IMR-90 (cell line): Measurements from ENCODE around the gene TAGLN2. TPM values are rescaled to one million over a fixed set of nuclear protein-coding genes. Genes with fewer than 3 reads are reported as not detected.

Experiments
- ATAC-seq: fragments of 200-7000 bp; cut with Tn5 transposase; 2 replicates; pipeline ENCODE4 v1.9.1; 2020; ENCODE audit warnings: low read depth, mild to moderate bottlenecking, moderate library complexity
- BruUV-seq: library from RNA; stranded (reverse); fragments of 400-500 nt; replicated peaks from 2 replicates; lab custom pipeline; 2021; lab: Mats Ljungman, UMichigan
- CTCF ChIA-PET: fragments of 300-600 bp; formaldehyde crosslinking; extraction: SDS; loops from one replicate; lab custom pipeline; 2021; ENCODE audit warnings: antibody characterized with exemption; lab: Yijun Ruan, JAX
- POLR2A ChIA-PET: fragments of 300-600 bp; sonication (Branson Sonifier 250); formaldehyde crosslinking; loops from one replicate; lab custom pipeline; 2022; ENCODE audit warnings: antibody characterized with exemption; ENCODE audit not compliant: unreplicated experiment; lab: Charles Lee
- DNase-seq: peaks from one replicate; pipeline ENCODE4 v3.0.0; 2013
- H2AFZ ChIP-seq: replicated peaks from 2 replicates; pipeline ENCODE3; 2013; ENCODE audit warnings: low read length, mild to moderate bottlenecking; ENCODE audit not compliant: poor library complexity
- H2AK5ac ChIP-seq: 2 replicates; pipeline ENCODE4 v1.6.1; 2013; ENCODE audit warnings: low read depth, low read length, inconsistent platforms
- H2AK9ac ChIP-seq: replicated peaks from 2 replicates; pipeline ENCODE3; 2013; ENCODE audit warnings: mild to moderate bottlenecking, low read depth, low read length, moderate library complexity; ENCODE audit not compliant: poor library complexity
- H2BK120ac ChIP-seq: 2 replicates; pipeline ENCODE4 v1.6.1; 2013; ENCODE audit warnings: low read depth, low read length, inconsistent platforms
- H2BK15ac ChIP-seq: 3 replicates; pipeline ENCODE4 v1.6.1; 2013; ENCODE audit warnings: low read depth, low read length, inconsistent platforms
- H2BK20ac ChIP-seq: 2 replicates; pipeline ENCODE4 v1.6.1; 2013; ENCODE audit warnings: low read depth, mild to moderate bottlenecking, inconsistent platforms, low read length, moderate library complexity
- H2BK5ac ChIP-seq: 2 replicates; pipeline ENCODE4 v1.6.1; 2013; ENCODE audit warnings: mild to moderate bottlenecking, low read depth, low read length, inconsistent platforms; ENCODE audit not compliant: poor library complexity, severe bottlenecking
- H3K14ac ChIP-seq: replicated peaks from 2 replicates; pipeline ENCODE4 v1.6.1; 2013; ENCODE audit warnings: low read depth, low read length, inconsistent platforms
- H3K18ac ChIP-seq: 2 replicates; pipeline ENCODE4 v1.6.1; 2013; ENCODE audit warnings: low read depth, low read length, control low read depth
- H3K23ac ChIP-seq: 2 replicates; pipeline ENCODE4 v1.6.1; 2013; ENCODE audit warnings: low read depth, low read length, inconsistent platforms
- H3K27ac ChIP-seq: 2 replicates; pipeline ENCODE4 v1.5.1; 2013; ENCODE audit warnings: mild to moderate bottlenecking, control low read depth, low read length; ENCODE audit not compliant: insufficient read depth
- H3K27me3 ChIP-seq: 2 replicates; pipeline ENCODE4 v1.6.1; 2013; ENCODE audit warnings: low read length; ENCODE audit not compliant: control insufficient read depth, insufficient read depth
- H3K36me3 ChIP-seq: 2 replicates; pipeline ENCODE4 v1.6.1; 2013; ENCODE audit warnings: low read length, mixed read lengths; ENCODE audit not compliant: control insufficient read depth, insufficient read depth
- H3K4ac ChIP-seq: 2 replicates; pipeline ENCODE4 v1.6.1; 2013; ENCODE audit warnings: low read depth, low read length, inconsistent platforms
- H3K4me1 ChIP-seq: 2 replicates; pipeline ENCODE4 v1.6.1; 2013; ENCODE audit warnings: low read length, mixed read lengths; ENCODE audit not compliant: control insufficient read depth, insufficient read depth
- H3K4me2 ChIP-seq: 2 replicates; pipeline ENCODE4 v1.6.1; 2013; ENCODE audit warnings: low read depth, mild to moderate bottlenecking, control low read depth, low read length, moderate library complexity
- H3K4me3 ChIP-seq: 2 replicates; pipeline ENCODE4 v1.5.1; 2013; ENCODE audit warnings: low read depth, mild to moderate bottlenecking, control low read depth, low read length, moderate library complexity; ENCODE audit not compliant: insufficient read depth
- H3K56ac ChIP-seq: 2 replicates; pipeline ENCODE4 v1.6.1; 2013; ENCODE audit warnings: low read length, inconsistent platforms; ENCODE audit not compliant: insufficient read depth; ENCODE audit errors: extremely low read depth
- H3K79me1 ChIP-seq, 2 experiments: 2 replicates each; pipeline ENCODE4 v1.6.1; 2013; ENCODE audit warnings: low read length in 2 of 2, inconsistent platforms in 1 of 2, low read depth in 1 of 2
- H3K9ac ChIP-seq: 2 replicates; pipeline ENCODE4 v1.6.1; 2013; ENCODE audit warnings: low read depth, low read length, control low read depth
- H3K9me1 ChIP-seq: 2 replicates; pipeline ENCODE4 v1.6.1; 2013; ENCODE audit warnings: low read length, inconsistent platforms; ENCODE audit not compliant: insufficient read depth
- H3K9me3 ChIP-seq: 2 replicates; pipeline ENCODE4 v1.6.1; 2013; ENCODE audit warnings: low read length; ENCODE audit not compliant: control insufficient read depth, insufficient read depth
- H4K20me1 ChIP-seq: 2 replicates; pipeline ENCODE4 v1.6.1; 2013; ENCODE audit warnings: low read length, inconsistent platforms; ENCODE audit not compliant: insufficient read depth
- H4K5ac ChIP-seq: 2 replicates; pipeline ENCODE4 v1.6.1; 2013; ENCODE audit warnings: mild to moderate bottlenecking, low read depth, low read length, control low read depth
- H4K8ac ChIP-seq, 2 experiments: 2 replicates each; pipeline ENCODE4 v1.6.1; 2013; ENCODE audit warnings: low read depth in 2 of 2, low read length in 2 of 2, control low read depth in 1 of 2, inconsistent platforms in 1 of 2
- H4K91ac ChIP-seq: 2 replicates; pipeline ENCODE4 v1.6.1; 2013; ENCODE audit warnings: low read depth, low read length, inconsistent platforms; ENCODE audit not compliant: insufficient read depth
- CEBPB ChIP-seq: IDR thresholded peaks from 2 replicates; pipeline ENCODE4 v1.6.1; 2012; ENCODE audit warnings: low read depth, low read length, improper control_type of control experiment
- CHD1 ChIP-seq: IDR thresholded peaks from 2 replicates; pipeline ENCODE4 v1.6.1; 2012; ENCODE audit warnings: low read depth, low read length, improper control_type of control experiment
- MAZ ChIP-seq: IDR thresholded peaks from 2 replicates; pipeline ENCODE4 v1.6.1; 2012; ENCODE audit warnings: low read depth, mild to moderate bottlenecking, low read length, improper control_type of control experiment, moderate library complexity, borderline replicate concordance
- MXI1 ChIP-seq: IDR thresholded peaks from 2 replicates; pipeline ENCODE4 v1.6.1; 2012; ENCODE audit warnings: low read depth, mild to moderate bottlenecking, low read length, moderate library complexity, borderline replicate concordance
- NFE2L2 ChIP-seq: fragments of 150-350 bp; IDR thresholded peaks from 2 replicates; pipeline ENCODE4 v1.6.1; 2016; ENCODE audit warnings: low read depth, mild to moderate bottlenecking, low read length
- POLR2A ChIP-seq: IDR thresholded peaks from 2 replicates; pipeline ENCODE4 v1.6.1; 2012; ENCODE audit warnings: mild to moderate bottlenecking, low read depth, low read length
- RAD21 ChIP-seq: IDR thresholded peaks from 2 replicates; pipeline ENCODE4 v1.6.1; 2012; ENCODE audit warnings: low read length, improper control_type of control experiment
- RCOR1 ChIP-seq: IDR thresholded peaks from 2 replicates; pipeline ENCODE4 v1.6.1; 2012; ENCODE audit warnings: mild to moderate bottlenecking, low read length, improper control_type of control experiment; ENCODE audit not compliant: insufficient replicate concordance
- RFX5 ChIP-seq: IDR thresholded peaks from 2 replicates; pipeline ENCODE4 v1.8.0; 2012; ENCODE audit warnings: low read depth, mild to moderate bottlenecking, low read length, moderate library complexity
- WGBS, 2 experiments: methylation state at CpG; one replicate each; pipeline versions ENCODE4 v1.1.5 to v1.1.7; 2013; ENCODE audit warnings: missing lambda C conversion rate in 2 of 2; ENCODE audit not compliant: insufficient read length in 1 of 2; ENCODE audit errors: extremely low coverage in 2 of 2; 5-methylcytosine and 5-hydroxymethylcytosine counted together
- dilution Hi-C: fragments of 300-500 bp; cut with HindIII; formaldehyde crosslinking; loops from one replicate; pipeline ENCODE4 v1.14.3; 2018; ENCODE audit warnings: low sequenced_read_pairs; ENCODE audit not compliant: unreplicated experiment
- in situ Hi-C: fragments of 300-500 bp; cut with MboI; formaldehyde crosslinking; loops from 3 replicates; pipeline ENCODE4 v1.14.3; 2019; ENCODE audit warnings: low sequenced_read_pairs, inconsistent platforms, mixed read lengths
- intact Hi-C: fragments of 100-400 bp; cut with micrococcal nuclease; formaldehyde crosslinking; loops from 2 replicates; pipeline ENCODE4 v1.10.0; 2022
- polyA plus RNA-seq, 3 experiments: library from polyadenylated mRNA; depleted of rRNA; stranded (reverse); fragments of >200 nt; gene quantifications; 2 replicates each; pipeline ENCODE4 v1.2.3, GENCODE V29; 2012; ENCODE audit warnings: low replicate concordance in 1 of 3
- total RNA-seq: library from RNA; depleted of rRNA; stranded (reverse); fragments of >200 nt; gene quantifications from 2 replicates; pipeline ENCODE4 v1.2.3, GENCODE V29; 2012
- TF ChIP-seq, protein P1 (sequence below): fragments of 150-350 bp; IDR thresholded peaks from 2 replicates; pipeline ENCODE4 v1.6.1; 2017; ENCODE audit warnings: mild to moderate bottlenecking, antibody characterized with exemption, low read length, low read depth

TAGLN2 gene
- total and polyA plus RNA-seq, 2 of the 4 experiments (the other 2 are of a cell fraction): 440 to 634 TPM

DNA sequence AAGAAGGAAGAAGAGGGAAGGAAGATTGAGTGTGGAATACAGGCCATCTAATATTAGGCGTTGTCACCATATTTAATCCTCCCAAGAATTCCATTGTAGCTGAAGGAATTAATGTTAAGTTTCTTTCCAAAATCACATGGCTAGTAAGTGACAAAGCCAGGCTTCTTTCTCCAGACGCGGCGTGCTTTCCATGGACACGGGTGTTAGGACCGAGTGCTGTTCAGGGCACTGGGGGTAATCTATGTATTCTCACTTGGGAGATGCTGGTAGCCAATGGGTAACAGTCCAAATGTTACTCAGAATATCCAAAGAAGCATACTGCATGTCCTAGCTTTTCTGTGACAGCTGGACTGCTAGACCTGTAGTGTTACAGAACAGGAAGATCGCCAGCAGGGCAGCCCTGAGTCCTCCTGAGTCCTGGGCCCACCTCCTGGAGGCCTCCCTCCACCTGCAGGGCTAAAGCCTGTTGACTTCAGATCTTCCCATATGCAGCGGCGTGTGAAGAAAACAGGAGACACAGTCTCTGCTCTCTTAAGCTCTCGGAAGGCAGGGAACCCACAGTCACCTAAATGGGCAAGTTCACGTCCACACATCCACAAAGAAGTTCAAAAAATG, 14.8 kb upstream of the TAGLN2 start:
- H3K56ac ChIP-seq: no peak overlapping the region
- H3K27ac ChIP-seq: no peak overlapping the region
- no peak overlapping the region for H2BK20ac ChIP-seq
- no peak overlapping the region for H2BK15ac ChIP-seq
- dilution Hi-C loops: no loop called here
- H3K4me1 ChIP-seq: no peaks in the 10 kb centered on the region
- H3K4ac ChIP-seq: no peak overlapping the region
- ATAC-seq (no peak), DNase-seq (no peak)
- no peak overlapping the region for H3K9ac ChIP-seq
- no peaks in the 10 kb centered on the region for H3K79me1 ChIP-seq
- H4K8ac ChIP-seq: no peak overlapping the region
- no peak overlapping the region for H3K23ac ChIP-seq
- peaks cover 66% of the 10 kb centered on the region for H3K27me3 ChIP-seq
- H2BK5ac ChIP-seq: no peak overlapping the region
- no peak overlapping the region for H3K4me3 ChIP-seq
- TF ChIP-seq RFX5: no peak
- TF ChIP-seq MAZ: no peak
- TF ChIP-seq NFE2L2: no peak
- TF ChIP-seq RAD21: no peak
- TF ChIP-seq CEBPB: no peak
- TF ChIP-seq RCOR1: no peak
- no peak for TF ChIP-seq POLR2A
- TF ChIP-seq, protein P1, sequence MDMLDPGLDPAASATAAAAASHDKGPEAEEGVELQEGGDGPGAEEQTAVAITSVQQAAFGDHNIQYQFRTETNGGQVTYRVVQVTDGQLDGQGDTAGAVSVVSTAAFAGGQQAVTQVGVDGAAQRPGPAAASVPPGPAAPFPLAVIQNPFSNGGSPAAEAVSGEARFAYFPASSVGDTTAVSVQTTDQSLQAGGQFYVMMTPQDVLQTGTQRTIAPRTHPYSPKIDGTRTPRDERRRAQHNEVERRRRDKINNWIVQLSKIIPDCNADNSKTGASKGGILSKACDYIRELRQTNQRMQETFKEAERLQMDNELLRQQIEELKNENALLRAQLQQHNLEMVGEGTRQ: no peak
- no peak for TF ChIP-seq CHD1
- TF ChIP-seq MXI1: no peak
- no peaks in the 10 kb centered on the region for H3K9me1 ChIP-seq
- no peak overlapping the region for H2AFZ ChIP-seq
- H3K9me3 ChIP-seq: no peaks in the 10 kb centered on the region
- CTCF ChIA-PET: interaction anchor here (0.8 to 6.4 kb wide), 2 partner anchors 15 to 66 kb away, joined by 3 to 48 read pairs; partner anchors contain the start of gene TAGLN2
- no peak overlapping the region for H2BK120ac ChIP-seq
- H3K14ac ChIP-seq: no peak overlapping the region
- no peak overlapping the region for H4K91ac ChIP-seq
- intact Hi-C loops: loop anchor here (10.0 kb wide), 1 partner anchor 435 kb away; no protein-coding TSS in a partner anchor
- POLR2A ChIA-PET: no interaction called here
- H2AK5ac ChIP-seq: no peak overlapping the region
- 87% methylated on average over 7 of the region's 11 CpGs; no CpG with 5 or more reads in 1 of the 2 experiments for WGBS, 2 experiments
- no peak overlapping the region for H2AK9ac ChIP-seq
- no peak overlapping the region for H3K4me2 ChIP-seq
- in situ Hi-C loops: no loop called here
- H4K20me1 ChIP-seq: no peaks in the 10 kb centered on the region
- no peaks in the 10 kb centered on the region for H3K36me3 ChIP-seq
- no TSS peak for BruUV-seq
- no peak overlapping the region for H4K5ac ChIP-seq
- H3K18ac ChIP-seq: no peak overlapping the region
